Stimulated activated CD8-positive, alpha-beta memory T cell treated with anti-CD3 and anti-CD28 coated beads, Interleukin-12 subunit alpha, Interleukin-12 subunit beta, amount 100 ng/mL, for 4 hours (primary cell): Measurements from ENCODE around the gene NSUN6.

Experiments used
- DNase-seq: peaks from one replicate; pipeline ENCODE4 v3.0.0-alpha.2; 2020; ENCODE audit warnings: low read depth

The NSUN6 gene

DNA sequence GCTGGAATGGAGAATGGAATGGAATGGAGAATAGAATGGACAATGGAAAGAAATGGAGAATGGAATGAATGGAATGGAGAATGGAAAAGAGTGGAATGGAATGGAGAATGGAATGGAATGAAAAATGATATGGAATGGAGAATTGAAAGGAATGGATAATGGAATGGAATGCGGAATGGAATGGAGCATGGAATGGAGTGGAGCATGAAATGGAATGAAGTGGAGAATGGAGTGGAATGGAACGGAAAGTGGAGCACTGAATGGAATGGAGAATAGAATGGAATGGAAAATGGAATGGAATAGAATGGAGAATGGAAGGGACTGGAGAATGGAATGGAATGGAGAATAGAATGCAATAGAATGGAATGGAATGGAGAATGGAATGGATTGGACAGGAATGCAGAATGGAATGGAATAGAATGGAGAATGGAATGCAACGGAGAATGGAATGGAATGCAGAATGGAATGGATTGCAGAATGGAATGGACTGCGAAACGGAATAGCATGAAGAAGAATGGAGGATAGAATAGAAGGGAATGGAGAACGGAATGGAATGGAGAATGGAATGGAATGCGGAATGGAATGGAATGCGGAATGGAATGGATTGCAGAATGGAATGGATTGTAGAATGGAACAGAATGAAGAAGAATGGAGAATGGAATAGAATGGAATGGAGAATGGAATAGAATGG is 89.4 kb downstream of the NSUN6 start:
- no peak for DNase-seq

DNA sequence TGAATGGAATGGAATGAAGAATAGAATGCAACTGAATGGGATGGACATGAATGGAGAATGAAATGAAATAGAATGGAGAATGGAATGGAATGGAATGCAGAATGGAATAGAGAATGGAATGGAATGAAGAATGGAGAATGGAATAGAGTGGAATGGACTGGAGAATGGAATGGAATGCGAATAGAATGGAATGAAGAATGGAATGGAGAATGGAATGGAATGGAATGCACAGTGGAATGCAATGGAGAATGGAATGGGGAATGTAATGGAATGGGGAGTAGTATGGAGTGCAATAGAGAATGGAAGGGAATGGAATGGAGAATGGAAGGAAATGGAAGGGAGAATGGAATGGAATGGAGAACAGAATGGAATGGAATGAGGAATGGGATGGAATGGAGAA is 93.4 kb downstream of the NSUN6 start:
- DNase-seq = no peak

DNA sequence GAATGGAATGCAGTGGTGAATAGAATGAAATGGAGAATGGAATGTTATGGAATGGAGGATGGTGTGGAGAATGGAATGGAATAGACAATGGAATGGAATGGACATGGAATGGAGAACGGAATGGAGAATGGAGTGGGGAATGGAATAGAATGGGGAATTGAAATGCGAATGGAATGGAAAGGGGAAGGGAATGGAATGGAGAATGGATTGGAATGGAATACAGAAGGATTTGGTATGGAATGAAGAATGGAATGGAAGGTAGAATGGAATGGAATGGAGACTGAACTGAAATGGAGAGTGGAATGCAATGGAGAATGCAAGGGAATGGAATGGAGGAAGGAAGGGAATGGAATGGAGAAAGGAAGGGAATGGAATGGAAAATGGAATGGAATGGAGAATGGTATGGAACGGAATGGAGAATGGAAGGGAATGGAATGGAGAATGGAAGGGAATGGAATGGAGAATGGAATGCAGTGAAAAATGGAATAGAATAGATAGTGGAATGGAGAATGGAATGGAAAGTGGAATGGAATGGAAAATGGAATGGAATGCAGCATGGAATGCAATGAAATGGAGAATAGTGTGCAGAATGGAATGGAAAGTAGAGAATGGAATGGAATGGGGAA is 94.8 kb downstream of the NSUN6 start:
- DNase-seq = no peak

DNA sequence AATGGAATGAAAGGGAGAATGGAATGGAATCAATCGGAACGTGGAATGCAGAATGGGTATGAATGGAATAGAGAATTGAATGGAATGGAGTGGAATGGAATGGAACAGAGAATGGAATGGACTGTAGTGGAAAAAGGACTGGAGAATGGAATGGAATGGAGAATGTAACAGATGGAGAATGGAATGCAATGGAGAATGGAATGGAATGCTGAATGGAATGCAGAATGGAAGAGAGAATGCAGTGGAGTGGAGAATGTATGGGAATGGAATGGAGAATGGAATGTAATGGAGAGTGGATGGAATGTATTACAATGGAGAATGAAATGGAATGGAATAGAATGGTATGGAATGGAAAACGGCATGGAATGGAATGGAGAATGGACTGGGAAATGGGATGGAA is 96.9 kb downstream of the NSUN6 start:
- no peak for DNase-seq

GRCh38 chr10:18551473-18551872 is 99.9 kb downstream of the NSUN6 start:
- DNase-seq = no peak

- no peak for DNase-seq
Measured at GRCh38 chr10:18549105-18549504, 102.3 kb downstream of the NSUN6 start.

DNA sequence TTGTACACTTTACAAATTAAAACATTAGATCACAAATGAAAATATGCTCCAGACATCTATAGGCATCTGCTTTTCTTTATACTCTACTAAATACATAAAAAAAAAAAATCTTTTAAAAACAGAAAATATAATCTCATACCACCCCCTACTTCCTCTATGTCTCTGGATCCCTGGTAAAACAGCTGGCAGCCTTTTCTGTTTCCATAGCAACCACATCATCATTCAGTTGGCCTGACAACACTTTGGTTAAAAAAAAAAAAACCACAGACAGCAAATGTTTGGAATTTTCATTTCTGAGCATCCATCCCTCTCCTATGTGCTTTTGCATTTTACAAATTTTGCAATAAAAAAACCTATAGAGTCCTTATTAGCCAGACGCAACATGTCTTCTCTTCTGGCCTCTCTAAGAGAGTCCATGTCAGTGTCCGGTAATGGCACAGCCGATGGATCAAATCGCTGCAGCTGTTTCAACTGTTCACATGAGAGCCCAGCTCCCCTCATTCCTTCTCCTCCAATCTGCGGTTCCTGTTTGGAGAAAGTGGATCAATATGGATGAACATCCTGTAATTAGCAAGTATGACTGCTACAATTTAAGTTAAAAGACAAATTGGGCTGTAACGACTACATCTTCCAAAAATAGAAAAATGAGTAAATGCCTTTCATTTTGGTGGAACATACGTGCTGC is 105.6 kb downstream of the NSUN6 start:
- DNase-seq = no peak

DNA sequence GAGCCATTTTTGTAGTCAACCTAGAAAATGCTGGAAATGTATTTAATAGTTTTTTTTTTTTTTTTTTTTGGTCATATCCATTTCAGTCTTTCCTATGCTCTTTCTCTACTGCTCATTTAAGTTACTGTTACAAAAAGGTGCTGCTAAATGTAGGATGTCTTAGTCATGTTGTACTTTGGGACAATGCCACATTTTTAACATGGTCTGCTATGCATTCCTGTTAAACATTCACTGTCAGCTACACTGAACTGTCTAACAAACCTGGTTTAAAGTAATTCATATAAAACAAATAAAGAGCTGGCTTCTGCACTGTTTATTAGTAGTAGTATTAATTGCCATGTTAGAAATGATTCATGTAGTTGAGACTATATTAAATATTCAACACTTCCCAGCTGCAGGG is 108.6 kb downstream of the NSUN6 start:
- no peak for DNase-seq

- no peak for DNase-seq
Measured at GRCh38 chr10:18540195-18540594, 111.2 kb downstream of the NSUN6 start.

- no peak for DNase-seq
Measured at GRCh38 chr10:18539335-18539734, 112.1 kb downstream of the NSUN6 start.

- no peak for DNase-seq
Measured at GRCh38 chr10:18533896-18534295, 117.5 kb downstream of the NSUN6 start.

DNA sequence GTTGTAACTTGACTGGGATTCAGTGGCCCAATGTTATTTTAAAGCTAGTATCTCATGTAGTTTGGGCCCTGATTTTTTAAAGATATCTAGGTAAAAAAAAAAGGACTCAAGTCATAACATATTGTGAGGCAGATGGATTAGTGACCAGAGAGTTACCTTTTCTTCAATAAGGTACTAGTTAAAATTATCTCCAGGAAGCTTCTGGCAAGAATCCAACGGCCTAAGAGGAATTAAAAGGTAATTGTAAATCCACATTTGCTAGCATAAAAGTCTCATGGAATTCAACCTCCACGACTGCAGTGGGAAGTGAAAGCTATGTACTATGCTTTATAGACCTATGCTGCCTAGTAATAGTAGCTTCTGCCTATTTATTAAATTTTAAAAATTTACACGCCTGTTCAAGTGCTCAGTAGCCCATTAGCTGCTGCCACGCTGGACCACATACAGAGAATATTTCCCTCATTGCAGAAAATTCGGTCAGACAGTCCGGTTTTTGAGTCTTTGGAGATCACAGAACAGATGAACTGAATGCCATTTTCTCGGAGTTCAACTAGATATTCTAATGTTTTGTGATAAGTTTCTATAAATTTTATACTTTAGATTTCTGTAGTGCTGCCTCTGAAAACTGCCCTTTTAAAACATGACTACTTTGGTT is 118.4 kb downstream of the NSUN6 start:
- no peak for DNase-seq

DNA sequence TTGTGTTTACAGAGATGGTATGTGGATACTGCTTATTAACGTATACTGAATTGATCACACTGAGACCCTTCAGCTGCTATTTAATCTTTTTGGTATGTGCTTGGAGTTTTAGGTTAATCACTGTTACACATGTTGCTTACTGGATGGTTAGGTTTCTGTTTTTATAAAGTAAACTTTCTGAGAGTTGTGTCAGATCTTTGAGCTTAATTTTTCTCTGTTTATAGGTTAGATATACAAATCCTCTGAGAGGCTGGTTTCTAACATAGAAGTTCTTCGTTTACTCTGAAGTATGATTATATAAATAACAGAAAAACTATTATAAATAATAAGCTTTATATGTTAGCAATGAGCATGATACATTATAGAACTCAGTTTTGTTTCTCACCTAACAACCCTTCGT is 123.1 kb downstream of the NSUN6 start:
- DNase-seq = no peak

DNA sequence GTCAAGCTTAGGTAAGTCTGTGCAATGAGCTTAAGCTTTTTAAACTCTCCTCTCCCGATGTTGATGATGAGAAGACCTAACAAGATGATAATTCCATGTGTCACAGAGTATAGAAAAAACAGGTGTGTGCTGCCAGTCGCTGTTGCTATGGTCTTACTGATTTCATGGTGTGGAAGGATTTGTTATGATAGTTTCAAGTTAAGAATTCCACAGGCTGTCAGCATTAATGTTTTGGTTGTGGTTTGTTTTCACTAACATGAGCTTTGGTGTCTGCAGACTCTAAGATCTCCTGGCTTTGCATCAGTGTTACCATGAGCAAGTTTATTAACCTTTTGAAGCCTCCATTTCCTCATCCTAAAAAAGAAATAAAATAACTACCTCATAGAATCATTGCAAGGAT is 123.7 kb downstream of the NSUN6 start:
- no peak for DNase-seq

- no peak for DNase-seq
Measured at GRCh38 chr10:18523858-18524257, 127.5 kb downstream of the NSUN6 start.

DNA sequence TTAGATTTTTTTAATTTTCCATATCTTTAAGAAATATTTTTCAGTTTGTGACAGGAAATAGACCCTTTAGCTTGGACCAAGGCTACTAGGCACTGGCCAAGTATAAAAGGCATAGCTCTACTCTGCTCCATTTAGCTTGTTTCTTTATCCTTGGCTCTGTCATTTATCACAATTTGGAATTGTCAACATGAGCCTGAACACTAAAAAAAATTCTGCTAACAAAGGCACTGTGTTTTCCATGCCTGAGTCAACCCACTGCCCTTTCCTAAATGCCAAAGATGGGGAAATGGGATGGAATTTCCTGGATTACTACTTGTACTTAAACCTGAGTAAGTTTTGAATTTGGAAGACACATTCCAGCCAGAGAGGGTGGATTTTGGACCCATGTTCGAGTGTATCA is 128.4 kb downstream of the NSUN6 start:
- no peak for DNase-seq

DNA sequence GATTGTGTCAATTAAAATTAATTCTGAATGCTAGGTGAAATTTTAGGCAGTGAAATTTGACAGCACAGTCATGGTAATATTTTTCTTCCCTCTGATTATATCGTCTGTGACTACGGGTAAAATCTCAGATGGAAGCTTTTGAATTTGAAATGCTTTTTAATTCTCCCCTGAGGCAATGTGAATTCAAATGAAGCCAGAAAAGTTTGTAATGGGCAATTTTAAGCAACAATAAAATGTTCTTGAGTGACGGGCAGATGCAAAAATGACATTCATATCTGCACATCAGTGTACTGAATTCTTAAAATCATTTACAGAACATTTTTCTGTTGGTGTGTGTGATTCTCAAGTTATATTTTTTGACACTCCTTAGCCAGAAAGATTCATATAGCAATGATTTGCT is 134.5 kb downstream of the NSUN6 start:
- DNase-seq = no peak

DNA sequence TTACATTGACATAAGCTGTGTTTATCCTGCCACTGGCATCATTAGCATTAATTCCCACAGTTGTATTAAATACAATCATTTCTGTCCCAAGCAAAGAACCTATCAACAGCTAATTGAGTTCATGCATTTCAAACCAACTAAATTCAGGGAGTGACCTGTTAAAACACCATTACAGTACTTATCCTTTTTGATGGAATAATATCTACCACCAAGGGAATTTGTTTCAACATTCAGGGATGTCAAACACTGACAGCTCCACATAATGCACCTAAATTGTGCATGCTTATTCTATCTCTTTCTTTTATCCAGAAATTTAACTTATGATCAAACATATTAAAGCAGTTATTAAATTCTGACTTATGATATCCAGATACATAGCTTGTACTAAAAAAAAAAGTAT is 136.8 kb downstream of the NSUN6 start:
- DNase-seq = no peak

- no peak for DNase-seq
Measured at GRCh38 chr10:18508587-18508986, 142.8 kb downstream of the NSUN6 start.

- DNase-seq = no peak
Measured at GRCh38 chr10:18505456-18506118, 145.8 kb downstream of the NSUN6 start.

- no peak for DNase-seq
Measured at GRCh38 chr10:18504161-18504560, 147.2 kb downstream of the NSUN6 start.

GRCh38 chr10:18501629-18502028 is 149.8 kb downstream of the NSUN6 start:
- no peak for DNase-seq

DNA sequence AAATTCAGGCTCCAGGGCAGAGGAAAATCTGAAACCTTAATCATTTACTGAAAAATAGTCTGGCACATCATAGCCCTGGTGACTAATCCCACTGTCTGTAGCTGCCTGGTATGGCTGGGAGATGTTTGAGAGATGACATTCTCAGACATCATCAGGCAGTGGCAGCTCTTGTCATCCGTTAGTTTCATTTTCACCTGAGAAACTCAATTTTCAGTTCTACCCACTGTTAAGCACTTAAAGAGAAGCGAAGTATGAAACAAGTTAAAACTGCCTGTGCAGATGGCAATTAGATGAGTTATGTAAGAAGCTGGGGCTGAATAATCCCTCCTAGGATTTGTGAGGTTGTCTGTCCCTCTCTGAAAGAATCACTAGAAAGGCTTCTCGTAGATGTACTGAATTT is 150.2 kb downstream of the NSUN6 start:
- no peak for DNase-seq
